ENCODE data around the gene DQX1. TPM values are rescaled to one million over a fixed set of nuclear protein-coding genes. Genes with fewer than 3 reads are reported as not detected.

Gene DQX1
- total and polyA plus RNA-seq, 2 of the 4 experiments (the other 2 are of a cell fraction): 0.07 TPM; not detected in 1

DNA sequence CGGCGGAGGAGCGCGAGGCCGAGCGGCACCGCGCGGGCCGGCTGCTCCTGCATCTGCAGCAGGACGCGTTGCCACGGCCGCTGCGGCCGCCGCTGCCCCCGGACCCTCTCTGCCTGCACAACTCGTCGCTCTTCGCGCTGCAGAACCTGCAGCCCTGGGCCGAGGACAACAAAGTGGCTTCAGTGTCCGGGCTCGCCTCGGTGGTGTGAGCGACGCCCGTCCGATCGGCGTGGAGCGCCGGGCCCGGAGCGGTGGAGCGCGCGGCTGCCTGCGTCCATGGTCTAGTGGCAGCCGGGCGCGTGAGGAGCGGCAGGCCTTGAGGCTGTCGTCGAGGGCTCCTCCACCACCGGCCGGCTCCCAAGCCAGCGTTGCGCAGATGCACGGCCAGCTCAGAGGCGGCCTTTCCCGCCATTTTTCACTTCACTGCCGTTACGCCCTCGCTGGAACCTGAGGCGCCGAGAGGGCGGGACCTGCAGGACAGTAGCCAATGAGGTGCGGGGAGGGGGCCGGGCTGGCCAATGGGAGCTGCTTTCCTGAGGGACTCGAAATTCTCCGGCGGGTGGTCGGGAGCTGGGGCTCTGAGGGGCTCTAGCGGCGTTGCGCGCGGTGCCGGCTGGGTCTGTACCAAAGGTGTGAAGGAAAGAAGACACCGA is 9.9 kb downstream of the DQX1 start:
- peak overlapping the region; percentile 80 for H2AFZ ChIP-seq (replicated peaks; ENCODE audit: low read length, poor library complexity)
- H2AK5ac ChIP-seq (ENCODE audit: low read depth, low read length): no peak overlapping the region
- no peak overlapping the region for H3K4ac ChIP-seq (ENCODE audit: low read depth, low read length)
- no peaks in the 10 kb centered on the region for H3K36me3 ChIP-seq (ENCODE audit: control insufficient read depth, insufficient read depth, low read length)
- no peak overlapping the region for H3K23ac ChIP-seq (ENCODE audit: low read depth, low read length)
- no peak overlapping the region for H2BK20ac ChIP-seq (ENCODE audit: low read depth, low read length)
- H3K27ac ChIP-seq (ENCODE audit: insufficient read depth, low read length): no peak overlapping the region
- H3K18ac ChIP-seq (ENCODE audit: low read depth, low read length): no peak overlapping the region
- ChIA-PET POLR2A (ENCODE audit: unreplicated experiment) (no interaction called here), CTCF (no interaction called here)
- no peak overlapping the region for H4K8ac ChIP-seq (ENCODE audit: low read depth in 2 of 2, low read length in 2 of 2)
- H3K9ac ChIP-seq (ENCODE audit: low read depth, low read length): no peak overlapping the region
- 0 out of 2 replicates have a peak, but pooled peaks cover 5% of the 10 kb centered on the region for H4K20me1 ChIP-seq (ENCODE audit: insufficient read depth, low read length)
- in situ Hi-C loops (cut with MboI; ENCODE audit: low sequenced_read_pairs) (no loop called here), intact Hi-C loops (cut with micrococcal nuclease) (no loop called here), dilution Hi-C loops (cut with HindIII; ENCODE audit: low sequenced_read_pairs, unreplicated experiment) (no loop called here)
- no peak overlapping the region for H2AK9ac ChIP-seq (replicated peaks; ENCODE audit: low read depth, low read length, poor library complexity)
- H3K14ac ChIP-seq (replicated peaks; ENCODE audit: low read depth, low read length): no peak overlapping the region
- no peak overlapping the region for H2BK5ac ChIP-seq (ENCODE audit: low read depth, low read length, poor library complexity, severe bottlenecking)
- H3K27me3 ChIP-seq (ENCODE audit: control insufficient read depth, insufficient read depth, low read length): peaks cover 91% of the 10 kb centered on the region
- no TSS peak for BruUV-seq (replicated peaks)
- ATAC-seq (ENCODE audit: low read depth) (peak; percentile 68), DNase-seq (peak; percentile 11)
- H3K9me3 ChIP-seq (ENCODE audit: control insufficient read depth, insufficient read depth, low read length): peaks cover 20% of the 10 kb centered on the region
- no peak overlapping the region for H2BK120ac ChIP-seq (ENCODE audit: low read depth, low read length)
- H3K4me1 ChIP-seq (ENCODE audit: control insufficient read depth, insufficient read depth, low read length): no peaks in the 10 kb centered on the region
- no peak overlapping the region for H4K91ac ChIP-seq (ENCODE audit: insufficient read depth, low read depth, low read length)
- no peak overlapping the region for H4K5ac ChIP-seq (ENCODE audit: low read depth, low read length)
- H3K4me2 ChIP-seq (ENCODE audit: low read depth, low read length): no peak overlapping the region
- no peak overlapping the region for H2BK15ac ChIP-seq (ENCODE audit: low read depth, low read length)
- H3K56ac ChIP-seq (ENCODE audit: extremely low read depth, insufficient read depth, low read length): no peak overlapping the region
- H3K79me1 ChIP-seq (ENCODE audit: low read depth in 1 of 2, low read length in 2 of 2): no peaks in the 10 kb centered on the region
- H3K4me3 ChIP-seq (ENCODE audit: insufficient read depth, low read depth, low read length): no peak overlapping the region
- WGBS, 2 experiments (ENCODE audit: extremely low coverage in 2 of 2, insufficient read length in 1 of 2): 8% methylated on average over 28 of the region's 72 CpGs; no CpG with 5 or more reads in 1 of the 2 experiments
- no peak for TF ChIP-seq MXI1 (IDR thresholded peaks at IDR 0.05; ENCODE audit: borderline replicate concordance, low read depth, low read length)
- TF ChIP-seq RAD21 (IDR thresholded peaks at IDR 0.05; ENCODE audit: low read length): no peak
- TF ChIP-seq, protein P1, sequence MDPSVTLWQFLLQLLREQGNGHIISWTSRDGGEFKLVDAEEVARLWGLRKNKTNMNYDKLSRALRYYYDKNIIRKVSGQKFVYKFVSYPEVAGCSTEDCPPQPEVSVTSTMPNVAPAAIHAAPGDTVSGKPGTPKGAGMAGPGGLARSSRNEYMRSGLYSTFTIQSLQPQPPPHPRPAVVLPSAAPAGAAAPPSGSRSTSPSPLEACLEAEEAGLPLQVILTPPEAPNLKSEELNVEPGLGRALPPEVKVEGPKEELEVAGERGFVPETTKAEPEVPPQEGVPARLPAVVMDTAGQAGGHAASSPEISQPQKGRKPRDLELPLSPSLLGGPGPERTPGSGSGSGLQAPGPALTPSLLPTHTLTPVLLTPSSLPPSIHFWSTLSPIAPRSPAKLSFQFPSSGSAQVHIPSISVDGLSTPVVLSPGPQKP (IDR thresholded peaks at IDR 0.05; ENCODE audit: borderline replicate concordance, low read depth, low read length): no peak
- TF ChIP-seq, protein P2, sequence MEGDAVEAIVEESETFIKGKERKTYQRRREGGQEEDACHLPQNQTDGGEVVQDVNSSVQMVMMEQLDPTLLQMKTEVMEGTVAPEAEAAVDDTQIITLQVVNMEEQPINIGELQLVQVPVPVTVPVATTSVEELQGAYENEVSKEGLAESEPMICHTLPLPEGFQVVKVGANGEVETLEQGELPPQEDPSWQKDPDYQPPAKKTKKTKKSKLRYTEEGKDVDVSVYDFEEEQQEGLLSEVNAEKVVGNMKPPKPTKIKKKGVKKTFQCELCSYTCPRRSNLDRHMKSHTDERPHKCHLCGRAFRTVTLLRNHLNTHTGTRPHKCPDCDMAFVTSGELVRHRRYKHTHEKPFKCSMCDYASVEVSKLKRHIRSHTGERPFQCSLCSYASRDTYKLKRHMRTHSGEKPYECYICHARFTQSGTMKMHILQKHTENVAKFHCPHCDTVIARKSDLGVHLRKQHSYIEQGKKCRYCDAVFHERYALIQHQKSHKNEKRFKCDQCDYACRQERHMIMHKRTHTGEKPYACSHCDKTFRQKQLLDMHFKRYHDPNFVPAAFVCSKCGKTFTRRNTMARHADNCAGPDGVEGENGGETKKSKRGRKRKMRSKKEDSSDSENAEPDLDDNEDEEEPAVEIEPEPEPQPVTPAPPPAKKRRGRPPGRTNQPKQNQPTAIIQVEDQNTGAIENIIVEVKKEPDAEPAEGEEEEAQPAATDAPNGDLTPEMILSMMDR (conservative IDR thresholded peaks at IDR 0.05; ENCODE audit: low read depth, low read length): no peak
- no peak for TF ChIP-seq RFX5 (IDR thresholded peaks at IDR 0.05; ENCODE audit: low read depth, low read length)
- no peak for TF ChIP-seq CHD1 (IDR thresholded peaks at IDR 0.05; ENCODE audit: low read depth, low read length)
- no peak for TF ChIP-seq MAFK (IDR thresholded peaks at IDR 0.05; ENCODE audit: low read depth, low read length)
- TF ChIP-seq SMC3 (IDR thresholded peaks at IDR 0.05; ENCODE audit: low read depth, low read length): no peak
- no peaks in the 10 kb centered on the region for H3K9me1 ChIP-seq (ENCODE audit: insufficient read depth, low read length)

All from IMR-90 (cell line).